Adrenal gland (tissue), 12 donors: ENCODE results near the gene ABCA4. TPM values are rescaled to one million over a fixed set of nuclear protein-coding genes. Genes with fewer than 3 reads are reported as not detected.
"Not testable (repeated sequence)": the region's sequence is repeated elsewhere in the genome, so short reads cannot be mapped to it uniquely, and the experiment has no call there.

Experiments
- DNase-seq, 7 donors: peaks; one replicate each; pipeline ENCODE4 v3.0.0-alpha.2; 2019 to 2020
- H3K27ac ChIP-seq, 5 donors: fragments of 200-600 bp; sonication (generic) in 4 of 5; 1 replicate in 3 of 5; 2 replicates in 2 of 5; pipeline versions ENCODE4 v1.5.1 to v1.8.0; 2016 to 2020; ENCODE audit warnings: mild to moderate bottlenecking in 1 of 5
- H3K27me3 ChIP-seq: fragments of 200-600 bp; 2 replicates; pipeline ENCODE4 v1.8.0; 2021
- H3K36me3 ChIP-seq, 2 donors: fragments of 200-600 bp; replicated peaks in 1 of 2; 1 replicate in 1 of 2; 2 replicates in 1 of 2; pipeline versions ENCODE4 v1.5.1 to v1.8.0; 2018 to 2022
- H3K4me1 ChIP-seq, 2 donors: fragments of 200-600 bp; replicated peaks in 1 of 2; 1 replicate in 1 of 2; 2 replicates in 1 of 2; pipeline versions ENCODE4 v1.5.1 to v1.8.0; 2018 to 2021
- H3K4me3 ChIP-seq, 4 donors: fragments of 200-600 bp; sonication (generic) in 3 of 4; one replicate each; pipeline ENCODE4 v1.5.1; 2016 to 2018
- H3K9me3 ChIP-seq, 3 donors: fragments of 200-600 bp; sonication (generic) in 1 of 3; replicated peaks in 1 of 3; 1 replicate in 2 of 3; 2 replicates in 1 of 3; pipeline versions ENCODE4 v1.5.1 to v1.8.0; 2016 to 2021
- CTCF ChIP-seq, 6 experiments: fragments of 450-650 bp in 4 of 6; fragments of 200-600 bp in 2 of 6; sonication (generic) in 1 of 6; IDR thresholded peaks; 1 replicate in 5 of 6; 2 replicates in 1 of 6; pipeline versions ENCODE4 v1.5.1 to v1.8.0; 2016 to 2021; ENCODE audit warnings: antibody characterized with exemption in 6 of 6, mild to moderate bottlenecking in 2 of 6, moderate library complexity in 1 of 6
- POLR2A ChIP-seq, 2 donors: fragments of 450-650 bp; IDR thresholded peaks; one replicate each; pipeline ENCODE4 v1.6.1; 2017; ENCODE audit warnings: antibody characterized with exemption in 2 of 2, mild to moderate bottlenecking in 2 of 2, moderate library complexity in 1 of 2
- WGBS, 4 donors: extraction: QIAGEN DNeasy Blood & Tissue Kit in 2 of 4; methylation state at CpG; one replicate each; pipeline versions ENCODE4 v1.1.5 to v1.1.7; 2013 to 2017; 5-methylcytosine and 5-hydroxymethylcytosine counted together
- intact Hi-C, 2 donors: fragments of 100-400 bp; cut with DNase I; formaldehyde crosslinking; loops; one replicate each; pipeline versions ENCODE4 v1.14.1 to v1.15.0; 2022 to 2023
- polyA plus RNA-seq, 3 donors: library from polyadenylated mRNA; stranded (reverse); fragments of 200-250 nt in 2 of 3; fragments of 350-450 nt in 1 of 3; fragmentation: Illumina TruSeq in 1 of 3; extraction: RNeasy Lipid Tissue Mini Kit (QIAGEN cat#74804) in 1 of 3; gene quantifications; one replicate each; pipeline ENCODE4 v1.2.3, GENCODE V29; 2013 to 2014
- total RNA-seq, 9 donors: library from RNA; depleted of rRNA in 4 of 9; stranded (reverse); fragments of >200 nt in 4 of 9; fragments of 120-200 nt in 1 of 9; fragmentation: NEBNext Ultra II Directional in 1 of 9; extraction: Animal tissue kit (Norgen Biotek cat#: 25700) in 1 of 9; gene quantifications; one replicate each; pipeline versions ENCODE4 v1.1.0 to v1.2.4, GENCODE V29; 2013 to 2023
- donor health status: healthy with polysubstance abuse.
- donor health status: Bipolar disorder and iron deficiency.
- donor health status: DM: yes; HTN: yes; CAD: no.
- donor health status: DM: no; HTN: no; CAD: no.
- donor health status: DM: no; HTN: no; CAD: no.
- donor health status: DM: yes; HTN: yes; CAD: no.

ABCA4 gene
- total and polyA plus RNA-seq, 12 donors, result 0.04 to 1.9 (median 0.14) TPM; not detected in 1

- Histone ChIP-seq H3K36me3 (no peaks in the 10 kb centered on the region), H3K27ac (no peak overlapping the region), H3K4me1 (no peaks in the 10 kb centered on the region), H3K27me3 (peaks cover 4% of the 10 kb centered on the region), H3K4me3 (no peak overlapping the region), H3K9me3 (no peaks in the 10 kb centered on the region)
- DNase-seq, result no peak
- intact Hi-C loops, result no loop called here
- 83 to 93% (median 91%) methylated on average over 6 to 12 of the region's 12 CpGs for WGBS, 4 donors
- no peak for TF ChIP-seq POLR2A (IDR thresholded peaks at IDR 0.05)
Measured at GRCh38 chr1:94000510-94001282, 120.3 kb downstream of the ABCA4 start.

GRCh38 chr1:93999840-94000415, 121.0 kb downstream of the ABCA4 start:
- intact Hi-C loops, result no loop called here
- no peaks in the 10 kb centered on the region for H3K9me3 ChIP-seq
- no peak overlapping the region for H3K27ac ChIP-seq
- no peak for TF ChIP-seq POLR2A (IDR thresholded peaks at IDR 0.05)
- no peak for TF ChIP-seq CTCF (IDR thresholded peaks at IDR 0.05)
- 64 to 72% (median 66%) methylated on average over 3 of the region's 3 CpGs for WGBS, 4 donors
- no peaks in the 10 kb centered on the region for H3K36me3 ChIP-seq
- no peak overlapping the region for H3K4me3 ChIP-seq
- DNase-seq, result no peak
- no peaks in the 10 kb centered on the region for H3K4me1 ChIP-seq
- H3K27me3 ChIP-seq, result peaks cover 4% of the 10 kb centered on the region

- H3K4me1 ChIP-seq, intact Hi-C loops, H3K27ac ChIP-seq, H3K9me3 ChIP-seq, DNase-seq, H3K27me3 ChIP-seq, H3K36me3 ChIP-seq, H3K4me3 ChIP-seq: not testable (repeated sequence)
- 83 to 98% (median 93%) methylated on average over 4 of the region's 4 CpGs for WGBS, 4 donors
Measured at GRCh38 chr1:93998532-93998931, 122.4 kb downstream of the ABCA4 start.

DNA sequence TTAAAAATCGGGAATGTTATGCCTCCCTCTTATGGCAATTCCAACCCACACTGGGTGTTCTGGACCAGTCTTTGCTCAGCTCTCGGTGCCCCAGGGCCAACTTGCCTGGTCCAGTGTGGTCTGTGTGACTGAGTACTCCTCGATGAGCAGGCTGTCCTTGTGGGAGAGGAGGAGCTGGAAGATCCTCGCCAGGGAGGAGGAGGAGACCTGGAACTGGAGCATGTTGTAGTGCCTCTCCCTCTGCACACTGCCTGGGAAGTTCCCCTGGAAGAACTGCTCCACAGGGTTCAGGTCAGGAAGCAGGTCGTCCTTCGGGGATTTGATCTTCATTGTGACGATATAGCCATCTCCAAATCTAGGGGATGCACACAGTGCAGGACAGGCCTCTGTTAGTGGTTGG, 123.2 kb downstream of the ABCA4 start:
- WGBS, 4 donors, result 63 to 72% (median 67%) methylated on average over 7 of the region's 7 CpGs

More for the DNA sequence above, 123.2 kb downstream of the ABCA4 start:
- no peak overlapping the region for H3K27ac ChIP-seq
- intact Hi-C loops, result no loop called here
- peaks cover 2% of the 10 kb centered on the region for H3K27me3 ChIP-seq
- no peak for DNase-seq
- no peak overlapping the region for H3K4me3 ChIP-seq
- no peak for TF ChIP-seq CTCF (IDR thresholded peaks at IDR 0.05)
- TF ChIP-seq POLR2A (IDR thresholded peaks at IDR 0.05), result no peak
- no peaks in the 10 kb centered on the region for H3K4me1 ChIP-seq
- no peaks in the 10 kb centered on the region for H3K36me3 ChIP-seq
- no peaks in the 10 kb centered on the region for H3K9me3 ChIP-seq
